OCI-LY7 (cell line): ENCODE results near the gene DUSP9.

Experiments
- EZH2phosphoT487 ChIP-seq: fragments of 200-600 bp; sonication (generic); IDR thresholded peaks from 2 replicates; pipeline ENCODE4 v1.6.1; 2018; ENCODE audit warnings: low read depth, borderline replicate concordance, mild to moderate bottlenecking, mixed run types, antibody characterized with exemption, low read length, moderate library complexity, mixed read lengths
- TF ChIP-seq, protein P1 (sequence below): fragments of 200-600 bp; sonication (generic); conservative IDR thresholded peaks from 2 replicates; pipeline ENCODE4 v1.5.1; 2014; ENCODE audit warnings: mild to moderate bottlenecking, antibody characterized with exemption, low read length, moderate library complexity, mixed read lengths

DNA sequence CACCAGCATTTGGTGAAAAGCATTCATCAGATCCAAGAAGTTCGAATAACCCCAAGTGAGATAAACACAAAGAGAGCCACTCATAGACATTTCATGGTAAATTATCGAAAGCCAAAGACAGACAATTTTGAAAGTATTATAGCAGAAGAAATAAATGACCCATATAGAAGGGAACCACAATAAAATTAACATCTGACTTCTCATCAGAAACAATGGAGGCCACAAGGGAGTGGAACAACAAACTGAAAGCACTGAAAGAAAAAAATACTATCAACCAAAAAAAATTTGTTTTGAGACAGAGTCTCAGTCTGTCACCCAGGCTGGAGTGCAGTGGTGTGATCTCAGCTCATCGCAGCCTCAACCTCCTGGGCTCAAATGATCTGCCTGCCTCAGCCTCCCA lies 12.3 kb downstream of the DUSP9 start:
- TF ChIP-seq, protein P1, sequence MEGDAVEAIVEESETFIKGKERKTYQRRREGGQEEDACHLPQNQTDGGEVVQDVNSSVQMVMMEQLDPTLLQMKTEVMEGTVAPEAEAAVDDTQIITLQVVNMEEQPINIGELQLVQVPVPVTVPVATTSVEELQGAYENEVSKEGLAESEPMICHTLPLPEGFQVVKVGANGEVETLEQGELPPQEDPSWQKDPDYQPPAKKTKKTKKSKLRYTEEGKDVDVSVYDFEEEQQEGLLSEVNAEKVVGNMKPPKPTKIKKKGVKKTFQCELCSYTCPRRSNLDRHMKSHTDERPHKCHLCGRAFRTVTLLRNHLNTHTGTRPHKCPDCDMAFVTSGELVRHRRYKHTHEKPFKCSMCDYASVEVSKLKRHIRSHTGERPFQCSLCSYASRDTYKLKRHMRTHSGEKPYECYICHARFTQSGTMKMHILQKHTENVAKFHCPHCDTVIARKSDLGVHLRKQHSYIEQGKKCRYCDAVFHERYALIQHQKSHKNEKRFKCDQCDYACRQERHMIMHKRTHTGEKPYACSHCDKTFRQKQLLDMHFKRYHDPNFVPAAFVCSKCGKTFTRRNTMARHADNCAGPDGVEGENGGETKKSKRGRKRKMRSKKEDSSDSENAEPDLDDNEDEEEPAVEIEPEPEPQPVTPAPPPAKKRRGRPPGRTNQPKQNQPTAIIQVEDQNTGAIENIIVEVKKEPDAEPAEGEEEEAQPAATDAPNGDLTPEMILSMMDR = no peak
- TF ChIP-seq EZH2phosphoT487 = no peak
